Mesendoderm (in vitro differentiated cells): ENCODE results near the gene DSG2.
A peak's percentile ranks its signal among the peaks of the same experiment; 100 is the strongest.

Source experiments
- DNase-seq: peaks from one replicate; pipeline ENCODE4 v3.0.0; 2013
- H2AK5ac ChIP-seq: 2 replicates; pipeline ENCODE4 v1.6.1; 2013; ENCODE audit warnings: low read length, inconsistent platforms
- H2BK120ac ChIP-seq: 2 replicates; pipeline ENCODE4 v1.6.1; 2013; ENCODE audit warnings: low read depth, mild to moderate bottlenecking, low read length, moderate library complexity, mixed read lengths
- H2BK15ac ChIP-seq: replicated peaks from 2 replicates; pipeline ENCODE4 v1.6.1; 2013; ENCODE audit warnings: low read depth, mild to moderate bottlenecking, moderate library complexity
- H2BK5ac ChIP-seq: 2 replicates; pipeline ENCODE4 v1.6.1; 2013; ENCODE audit warnings: low read length, inconsistent platforms
- H3K18ac ChIP-seq: 2 replicates; pipeline ENCODE4 v1.6.1; 2013; ENCODE audit warnings: mild to moderate bottlenecking, low read length, mixed read lengths
- H3K23ac ChIP-seq: one replicate; pipeline ENCODE4 v1.6.1; 2013; ENCODE audit warnings: low read length
- H3K27ac ChIP-seq: 2 replicates; pipeline ENCODE4 v1.5.1; 2013; ENCODE audit warnings: low read depth, mild to moderate bottlenecking, inconsistent platforms, low read length, moderate library complexity
- H3K27me3 ChIP-seq: 2 replicates; pipeline ENCODE4 v1.6.1; 2013; ENCODE audit warnings: low read length, control low read depth, mild to moderate bottlenecking, inconsistent platforms; ENCODE audit not compliant: insufficient read depth, poor library complexity
- H3K36me3 ChIP-seq: 2 replicates; pipeline ENCODE4 v1.6.1; 2013; ENCODE audit warnings: low read length, inconsistent platforms; ENCODE audit not compliant: control insufficient read depth, insufficient read depth
- H3K4ac ChIP-seq: one replicate; pipeline ENCODE4 v1.6.1; 2013; ENCODE audit warnings: low read depth, mild to moderate bottlenecking, low read length, moderate library complexity
- H3K4me1 ChIP-seq: 2 replicates; pipeline ENCODE4 v1.6.1; 2013; ENCODE audit warnings: low read depth, low read length, inconsistent platforms; ENCODE audit not compliant: control insufficient read depth
- H3K4me2 ChIP-seq: 2 replicates; pipeline ENCODE4 v1.6.1; 2013; ENCODE audit warnings: low read length
- H3K4me3 ChIP-seq: 2 replicates; pipeline ENCODE4 v1.5.1; 2013; ENCODE audit warnings: mild to moderate bottlenecking, low read length
- H3K56ac ChIP-seq: one replicate; pipeline ENCODE4 v1.6.1; 2013; ENCODE audit warnings: low read length
- H3K79me1 ChIP-seq: 2 replicates; pipeline ENCODE4 v1.6.1; 2013; ENCODE audit warnings: low read length, inconsistent platforms
- H3K79me2 ChIP-seq: 2 replicates; pipeline ENCODE4 v1.6.1; 2013; ENCODE audit warnings: mild to moderate bottlenecking, low read length; ENCODE audit not compliant: control insufficient read depth, insufficient read depth
- H3K9ac ChIP-seq: 2 replicates; pipeline ENCODE4 v1.6.1; 2013; ENCODE audit warnings: low read length, inconsistent platforms
- H4K5ac ChIP-seq: one replicate; pipeline ENCODE4 v1.6.1; 2013; ENCODE audit warnings: low read length
- H4K8ac ChIP-seq: one replicate; pipeline ENCODE4 v1.6.1; 2013; ENCODE audit warnings: low read depth, mild to moderate bottlenecking, control low read depth, low read length, moderate library complexity
- WGBS: extraction: QIAGEN DNeasy Blood & Tissue Kit; methylation state at CpG from one replicate; pipeline ENCODE4 v1.1.7; 2013; ENCODE audit warnings: low lambda C conversion rate, missing lambda C conversion rate; ENCODE audit not compliant: insufficient coverage; ENCODE audit errors: extremely low coverage; 5-methylcytosine and 5-hydroxymethylcytosine counted together

Gene DSG2

GRCh38 chr18:31549416-31549815 lies 51.4 kb downstream of the DSG2 start:
- Histone ChIP-seq H3K4ac (no peak overlapping the region), H3K4me1 (no peaks in the 10 kb centered on the region), H3K36me3 (peaks cover 4% of the 10 kb centered on the region), H3K4me3 (no peak overlapping the region), H3K27me3 (no peaks in the 10 kb centered on the region), H3K79me2 (no peaks in the 10 kb centered on the region), H2BK120ac (no peak overlapping the region), H4K8ac (no peak overlapping the region), H3K9ac (no peak overlapping the region), H2BK15ac (no peak overlapping the region), H3K79me1 (no peaks in the 10 kb centered on the region), H3K56ac (no peak overlapping the region), H3K23ac (no peak overlapping the region), H3K18ac (no peak overlapping the region), H3K27ac (no peak overlapping the region), H2BK5ac (no peak overlapping the region), H4K5ac (no peak overlapping the region), H3K4me2 (no peak overlapping the region), H2AK5ac (no peak overlapping the region)
- DNase-seq, result no peak
- no CpG with 5 or more reads among the region's 4 CpGs for WGBS

- Histone ChIP-seq H2AK5ac (no peak overlapping the region), H2BK15ac (no peak overlapping the region), H3K9ac (no peak overlapping the region), H2BK120ac (no peak overlapping the region), H3K18ac (no peak overlapping the region), H4K8ac (no peak overlapping the region), H3K4ac (no peak overlapping the region), H3K23ac (no peak overlapping the region), H3K4me3 (no peak overlapping the region), H3K27ac (no peak overlapping the region), H3K79me2 (no peaks in the 10 kb centered on the region), H3K4me1 (no peaks in the 10 kb centered on the region), H3K56ac (no peak overlapping the region), H3K79me1 (no peaks in the 10 kb centered on the region), H3K36me3 (no peaks in the 10 kb centered on the region), H2BK5ac (no peak overlapping the region), H3K4me2 (no peak overlapping the region), H3K27me3 (no peaks in the 10 kb centered on the region), H4K5ac (no peak overlapping the region)
- DNase-seq, result no peak
- no CpG with 5 or more reads among the region's 3 CpGs for whole genome bisulfite sequencing
Observed at GRCh38 chr18:31551883-31552282, 53.9 kb downstream of the DSG2 start.

- H3K9ac ChIP-seq, result no peak overlapping the region
- H3K23ac ChIP-seq, result no peak overlapping the region
- no peaks in the 10 kb centered on the region for H3K4me1 ChIP-seq
- H3K4me3 ChIP-seq, result no peak overlapping the region
- no peak overlapping the region for H3K4ac ChIP-seq
- DNase-seq, result peak; percentile 66
- no peaks in the 10 kb centered on the region for H3K79me1 ChIP-seq
- H4K5ac ChIP-seq, result no peak overlapping the region
- H3K79me2 ChIP-seq, result no peaks in the 10 kb centered on the region
- H3K36me3 ChIP-seq, result no peaks in the 10 kb centered on the region
- WGBS, result no CpG with 5 or more reads among the region's 6 CpGs
- H2BK120ac ChIP-seq, result no peak overlapping the region
- no peak overlapping the region for H4K8ac ChIP-seq
- no peak overlapping the region for H2BK5ac ChIP-seq
- H3K27me3 ChIP-seq, result no peaks in the 10 kb centered on the region
- no peak overlapping the region for H3K4me2 ChIP-seq
- no peak overlapping the region for H2AK5ac ChIP-seq
- no peak overlapping the region for H3K18ac ChIP-seq
- H3K27ac ChIP-seq, result no peak overlapping the region
- no peak overlapping the region for H2BK15ac ChIP-seq
- H3K56ac ChIP-seq, result no peak overlapping the region
Observed at GRCh38 chr18:31553800-31554199, 55.8 kb downstream of the DSG2 start.

- H4K5ac ChIP-seq, result no peak overlapping the region
- no peaks in the 10 kb centered on the region for H3K4me1 ChIP-seq
- DNase-seq, result peak; percentile 50
- no peak overlapping the region for H3K4me2 ChIP-seq
- H3K27ac ChIP-seq, result no peak overlapping the region
- no peak overlapping the region for H2BK15ac ChIP-seq
- H2BK120ac ChIP-seq, result no peak overlapping the region
- no peak overlapping the region for H2BK5ac ChIP-seq
- H3K56ac ChIP-seq, result no peak overlapping the region
- no peaks in the 10 kb centered on the region for H3K27me3 ChIP-seq
- no peak overlapping the region for H3K9ac ChIP-seq
- no peaks in the 10 kb centered on the region for H3K79me2 ChIP-seq
- H4K8ac ChIP-seq, result no peak overlapping the region
- no peak overlapping the region for H3K23ac ChIP-seq
- H3K4ac ChIP-seq, result no peak overlapping the region
- no peak overlapping the region for H3K18ac ChIP-seq
- H3K36me3 ChIP-seq, result no peaks in the 10 kb centered on the region
- no peak overlapping the region for H2AK5ac ChIP-seq
- no CpG with 5 or more reads among the region's 5 CpGs for WGBS
- H3K4me3 ChIP-seq, result no peak overlapping the region
- H3K79me1 ChIP-seq, result no peaks in the 10 kb centered on the region
Observed at GRCh38 chr18:31554776-31555175, 56.8 kb downstream of the DSG2 start.

GRCh38 chr18:31555971-31556747 lies 58.2 kb downstream of the DSG2 start:
- H2BK15ac ChIP-seq, result peak overlapping the region; percentile 36
- no peak overlapping the region for H3K27ac ChIP-seq
- no peak overlapping the region for H2BK120ac ChIP-seq
- no peak overlapping the region for H3K23ac ChIP-seq
- no peak overlapping the region for H3K4me2 ChIP-seq
- no peak overlapping the region for H3K56ac ChIP-seq
- H3K79me1 ChIP-seq, result no peaks in the 10 kb centered on the region
- H3K36me3 ChIP-seq, result no peaks in the 10 kb centered on the region
- no peak overlapping the region for H3K18ac ChIP-seq
- no peak overlapping the region for H3K9ac ChIP-seq
- no peak overlapping the region for H3K4ac ChIP-seq
- H3K27me3 ChIP-seq, result no peaks in the 10 kb centered on the region
- peak; percentile 71 for DNase-seq
- H3K79me2 ChIP-seq, result no peaks in the 10 kb centered on the region
- no peak overlapping the region for H3K4me3 ChIP-seq
- H2BK5ac ChIP-seq, result no peak overlapping the region
- no CpG with 5 or more reads among the region's 7 CpGs for WGBS
- no peak overlapping the region for H2AK5ac ChIP-seq
- H3K4me1 ChIP-seq, result no peaks in the 10 kb centered on the region
- no peak overlapping the region for H4K5ac ChIP-seq
- peak overlapping the region; percentile 76 for H4K8ac ChIP-seq

- WGBS, result no CpG with 5 or more reads among the region's 3 CpGs
- Histone ChIP-seq H3K27ac (no peak overlapping the region), H3K4me3 (no peak overlapping the region), H2BK5ac (no peak overlapping the region), H2BK120ac (no peak overlapping the region), H3K4me2 (no peak overlapping the region), H3K18ac (no peak overlapping the region), H2BK15ac (no peak overlapping the region), H3K4me1 (no peaks in the 10 kb centered on the region), H4K5ac (no peak overlapping the region), H3K79me1 (no peaks in the 10 kb centered on the region), H3K79me2 (no peaks in the 10 kb centered on the region), H4K8ac (no peak overlapping the region), H3K9ac (no peak overlapping the region), H3K56ac (no peak overlapping the region), H3K23ac (no peak overlapping the region), H3K27me3 (no peaks in the 10 kb centered on the region), H2AK5ac (no peak overlapping the region), H3K36me3 (no peaks in the 10 kb centered on the region), H3K4ac (no peak overlapping the region)
- peak; percentile 37 for DNase-seq
Observed at GRCh38 chr18:31557446-31557845, 59.5 kb downstream of the DSG2 start.
